NCI-H748 (cell line): ENCODE results near the gene CSH2.
"Not testable (repeated sequence)": the region's sequence is repeated elsewhere in the genome, so short reads cannot be mapped to it uniquely, and the experiment has no call there.

Source experiments
- DNase-seq: peaks from one replicate; lab custom pipeline; 2025; ENCODE audit not compliant: unreplicated experiment; lab: John Stamatoyannopoulos, UW

Gene CSH2

DNA sequence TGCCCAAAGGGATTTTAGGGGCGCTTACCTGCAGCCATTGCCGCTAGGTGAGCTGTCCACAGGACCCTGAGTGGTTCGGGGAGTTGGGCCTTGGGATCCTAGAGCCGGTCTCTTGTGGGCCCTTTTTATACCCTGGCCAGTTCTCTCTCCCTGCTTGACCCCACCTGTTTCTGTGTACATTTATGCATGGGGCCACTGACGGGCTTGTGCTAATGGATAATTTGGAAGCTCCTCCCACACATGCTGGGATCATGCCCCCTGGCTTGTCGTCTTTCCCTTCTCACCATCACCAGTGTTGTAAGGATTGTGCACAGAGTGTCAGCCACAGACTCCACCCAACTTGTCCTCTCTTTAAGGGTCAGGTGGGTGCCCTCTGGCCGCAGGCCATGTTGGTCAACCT, at the start of gene CSH2:
Gene CSH2 (minus strand): TSS at position 101 of the 400 bp plus-strand sequence. CDS start 63 bp downstream, at position 38.
- DNase-seq = not testable (repeated sequence)

DNA sequence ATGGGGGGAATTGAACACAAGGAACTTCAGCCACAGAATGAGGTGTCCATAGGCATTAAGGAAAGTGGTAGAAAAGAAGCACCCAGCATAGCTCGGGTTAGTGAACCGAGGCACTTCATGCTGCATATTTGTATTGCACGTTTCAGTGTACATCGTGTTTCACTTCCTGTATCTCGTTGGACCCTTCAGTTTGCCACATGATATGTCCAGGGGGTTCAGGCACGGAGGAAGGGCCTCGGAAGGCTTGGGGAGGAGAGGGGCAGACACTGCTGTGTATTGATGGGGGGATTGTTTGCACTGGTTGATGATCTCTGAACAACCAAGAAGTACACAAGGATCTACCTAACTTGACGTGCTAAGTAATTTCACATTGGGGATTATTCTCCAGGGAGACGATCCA, 48.9 kb upstream of the CSH2 start:
- not testable (repeated sequence) for DNase-seq

DNA sequence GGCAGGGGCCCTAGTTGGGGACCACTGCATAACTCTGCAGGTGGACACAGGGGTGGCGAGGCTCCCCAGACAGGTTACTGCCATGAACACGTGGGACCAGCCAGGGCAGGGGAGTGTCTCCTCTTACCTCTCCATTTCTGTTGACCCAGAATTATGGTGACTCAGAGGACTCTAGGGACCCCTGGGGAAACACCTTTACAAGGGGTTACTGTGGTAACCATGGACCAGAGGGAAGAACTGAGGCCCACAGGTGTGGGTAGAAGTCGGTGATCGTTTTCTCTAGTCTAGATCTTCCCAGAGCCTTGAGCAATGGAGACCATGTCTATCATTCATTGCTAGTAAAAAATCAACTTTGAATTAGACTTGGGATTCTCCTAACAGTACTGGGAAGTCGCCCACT, 47.3 kb upstream of the CSH2 start:
- not testable (repeated sequence) for DNase-seq

DNA sequence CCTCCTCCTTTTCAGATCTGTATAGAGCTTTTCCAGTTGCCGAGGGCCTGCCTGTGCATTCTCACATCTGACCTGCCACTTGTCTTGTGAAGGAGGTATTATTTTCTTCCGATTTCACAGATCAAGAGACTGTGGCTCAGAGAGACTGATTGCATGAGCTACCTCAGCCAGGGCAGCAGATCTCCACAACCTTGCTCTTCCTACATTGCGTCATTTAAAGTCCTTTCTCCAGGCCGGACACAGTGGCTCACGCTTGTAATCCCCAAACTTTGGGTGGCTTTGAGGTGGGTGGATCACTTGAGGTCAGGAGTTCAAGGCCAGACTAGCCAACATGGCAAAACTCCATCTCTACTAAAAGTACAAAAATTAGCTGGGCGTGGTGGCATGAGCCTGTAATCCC, 46.6 kb upstream of the CSH2 start:
- not testable (repeated sequence) for DNase-seq

DNA sequence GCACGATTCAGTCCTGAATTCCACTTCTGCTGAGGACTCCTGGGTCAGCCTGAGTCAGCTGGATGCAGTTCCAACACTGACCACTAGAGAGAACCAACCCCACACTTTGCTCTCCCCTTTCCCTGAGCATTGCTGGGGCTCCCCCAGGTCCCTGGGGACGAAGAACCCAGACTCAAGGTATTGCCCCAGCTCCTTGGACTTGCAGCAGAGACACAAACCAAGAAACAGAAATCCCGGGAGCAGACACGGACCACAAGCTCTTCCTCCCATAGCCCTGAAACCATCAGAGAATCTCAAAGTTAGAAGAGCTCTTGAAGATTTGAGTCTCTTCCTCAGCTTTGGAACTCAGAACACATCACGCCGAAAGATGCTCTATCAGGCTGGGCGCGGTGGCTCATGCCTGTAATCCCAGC, 45.8 kb upstream of the CSH2 start:
- peak; percentile 46 for DNase-seq

DNA sequence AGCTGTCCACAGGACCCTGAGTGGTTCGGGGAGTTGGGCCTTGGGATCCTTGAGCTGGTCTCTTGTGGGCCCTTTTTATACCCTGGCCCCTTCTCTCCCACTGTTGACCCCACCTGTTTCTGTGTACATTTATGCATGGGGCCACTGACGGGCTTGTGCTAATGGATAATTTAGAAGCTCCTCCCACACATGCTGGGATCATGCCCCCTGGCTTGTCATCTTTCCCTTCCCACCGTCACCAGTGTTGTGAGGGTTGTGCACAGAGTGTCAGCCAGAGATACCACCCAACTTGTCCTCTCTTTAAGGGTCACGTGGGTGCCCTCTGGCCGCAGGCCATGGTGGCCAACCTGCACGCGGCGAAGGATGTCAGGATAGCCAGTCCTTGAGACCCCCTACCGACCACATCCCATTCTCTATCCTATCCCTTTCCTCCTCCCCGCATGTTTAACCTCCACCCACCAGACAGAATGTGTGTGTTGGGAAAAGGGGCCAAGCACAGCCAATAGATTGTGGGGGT, 45.4 kb upstream of the CSH2 start, which contains the start of gene GH1:
Gene GH1 (minus strand): TSS at position 51 of the 517 bp plus-strand sequence. CDS start 63 bp downstream, outside the sequence.
- not testable (repeated sequence) for DNase-seq

DNA sequence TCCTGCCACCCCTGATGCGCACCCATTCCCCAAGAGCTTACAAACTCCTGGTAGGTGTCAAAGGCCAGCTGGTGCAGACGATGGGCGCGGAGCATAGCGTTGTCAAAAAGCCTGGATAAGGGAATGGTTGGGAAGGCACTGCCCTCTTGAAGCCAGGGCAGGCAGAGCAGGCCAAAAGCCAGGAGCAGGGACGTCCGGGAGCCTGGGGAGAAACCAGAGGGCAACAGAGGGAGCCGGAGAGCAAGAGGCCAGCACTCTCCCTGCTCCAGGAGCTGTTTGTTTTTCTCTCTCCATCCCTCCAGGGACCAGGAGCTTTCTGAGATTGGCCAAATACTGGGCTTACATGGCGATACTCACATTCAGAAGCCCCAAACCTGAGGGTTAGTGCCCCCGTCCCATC, 44.8 kb upstream of the CSH2 start:
- DNase-seq = no peak

DNA sequence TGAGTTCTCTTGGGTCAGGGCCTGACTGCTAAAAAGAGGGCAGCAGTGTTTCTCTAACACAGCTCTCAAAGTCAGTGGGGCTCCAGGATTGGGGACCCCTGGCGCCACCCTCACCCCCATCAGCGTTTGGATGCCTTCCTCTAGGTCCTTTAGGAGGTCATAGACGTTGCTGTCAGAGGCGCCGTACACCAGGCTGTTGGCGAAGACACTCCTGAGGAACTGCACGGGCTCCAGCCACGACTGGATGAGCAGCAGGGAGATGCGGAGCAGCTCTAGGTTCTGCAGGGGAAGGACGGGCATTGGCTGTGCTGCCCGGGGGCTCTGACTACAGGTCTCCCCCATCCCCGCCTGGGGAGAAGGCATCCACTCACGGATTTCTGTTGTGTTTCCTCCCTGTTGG, 44.2 kb upstream of the CSH2 start:
- no peak for DNase-seq

DNA sequence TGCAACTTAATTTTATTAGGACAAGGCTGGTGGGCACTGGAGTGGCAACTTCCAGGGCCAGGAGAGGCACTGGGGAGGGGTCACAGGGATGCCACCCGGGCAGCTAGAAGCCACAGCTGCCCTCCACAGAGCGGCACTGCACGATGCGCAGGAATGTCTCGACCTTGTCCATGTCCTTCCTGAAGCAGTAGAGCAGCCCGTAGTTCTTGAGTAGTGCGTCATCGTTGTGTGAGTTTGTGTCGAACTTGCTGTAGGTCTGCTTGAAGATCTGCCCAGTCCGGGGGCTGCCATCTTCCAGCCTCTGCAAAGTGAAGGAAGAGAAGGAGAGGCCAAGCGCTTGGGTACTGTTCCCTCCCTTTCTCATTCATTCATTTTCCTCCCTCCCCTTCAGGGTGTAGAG, 43.7 kb upstream of the CSH2 start:
- not testable (repeated sequence) for DNase-seq

DNA sequence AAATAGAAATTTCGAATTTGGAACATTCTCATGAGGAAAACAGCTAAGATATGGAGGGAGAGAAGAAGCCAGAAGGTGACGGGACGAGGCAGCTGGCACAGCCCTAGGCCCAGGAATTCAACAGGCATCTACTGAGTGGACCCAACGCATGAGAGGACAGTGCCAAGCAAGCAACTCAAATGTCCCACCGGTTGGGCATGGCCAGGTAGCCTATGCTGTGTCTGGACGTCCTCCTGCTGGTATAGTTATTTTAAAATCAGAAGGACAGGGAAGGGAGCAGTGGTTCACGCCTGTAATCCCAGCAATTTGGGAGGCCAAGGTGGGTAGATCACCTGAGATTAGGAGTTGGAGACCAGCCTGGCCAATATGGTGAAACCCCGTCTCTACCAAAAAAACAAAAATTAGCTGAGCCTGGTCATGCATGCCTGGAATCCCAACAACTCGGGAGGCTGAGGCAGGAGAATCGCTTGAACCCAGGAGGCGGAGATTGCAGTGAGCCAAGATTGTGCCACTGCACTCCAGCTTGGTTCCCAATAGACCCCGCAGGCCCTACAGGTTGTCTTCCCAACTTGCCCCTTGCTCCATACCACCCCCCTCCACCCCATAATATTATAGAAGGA, 43.2 kb upstream of the CSH2 start:
- DNase-seq = no peak

DNA sequence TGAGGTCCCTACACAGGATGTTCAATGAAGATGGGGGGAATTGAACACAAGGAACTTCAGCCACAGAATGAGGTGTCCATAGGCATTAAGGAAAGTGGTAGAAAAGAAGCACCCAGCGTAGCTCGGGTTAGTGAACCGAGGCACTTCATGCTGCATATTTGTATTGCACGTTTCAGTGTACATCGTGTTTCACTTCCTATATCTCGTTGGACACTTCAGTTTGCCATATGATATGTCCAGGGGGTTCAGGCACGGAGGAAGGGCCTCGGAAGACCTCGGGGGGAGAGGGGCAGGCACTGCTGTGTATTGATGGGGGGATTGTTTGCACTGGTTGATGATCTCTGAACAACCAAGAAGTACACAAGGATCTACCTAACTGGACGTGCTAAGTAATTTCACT, 42.3 kb upstream of the CSH2 start:
- not testable (repeated sequence) for DNase-seq

DNA sequence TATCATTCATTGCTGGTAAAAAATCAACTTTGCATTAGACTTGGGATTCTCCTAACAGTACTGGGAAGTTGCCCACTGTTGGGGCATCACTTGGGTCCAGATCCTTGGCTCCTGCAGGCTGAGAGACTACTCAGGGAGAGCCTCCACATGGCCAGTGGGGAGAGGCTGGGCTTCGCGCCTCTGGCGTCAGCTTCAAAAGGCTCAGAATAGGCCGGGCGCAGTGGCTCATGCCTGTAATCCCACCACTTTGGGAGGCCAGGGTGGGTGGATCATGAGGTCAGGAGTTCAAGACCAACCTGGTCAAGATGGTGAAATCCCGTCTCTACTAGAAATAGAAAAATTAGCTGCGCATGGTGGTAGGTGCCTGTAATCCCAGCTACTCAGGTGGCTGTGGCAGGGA, 41.0 kb upstream of the CSH2 start:
- DNase-seq = no peak

DNA sequence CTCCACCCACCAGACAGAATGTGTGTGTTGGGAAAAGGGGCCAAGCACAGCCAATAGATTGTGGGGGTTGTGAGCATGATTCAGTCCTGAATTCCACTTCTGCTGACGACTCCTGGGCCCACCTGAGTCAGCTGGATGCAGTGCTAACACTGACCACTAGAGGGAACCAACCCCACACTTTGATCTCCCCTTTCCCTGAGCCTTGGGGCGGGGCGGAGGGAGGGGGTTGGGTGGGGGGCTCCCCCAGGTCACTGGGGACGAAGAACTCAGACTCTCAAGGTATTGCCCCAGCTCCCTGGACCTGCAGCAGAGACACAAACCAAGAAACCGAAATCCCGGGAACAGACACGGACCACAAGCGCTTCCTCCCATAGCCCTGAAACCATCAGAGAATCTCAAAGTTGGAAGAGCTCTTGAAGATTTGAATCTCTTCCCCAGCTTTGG, 38.2 kb upstream of the CSH2 start:
- peak; percentile 13 for DNase-seq

DNA sequence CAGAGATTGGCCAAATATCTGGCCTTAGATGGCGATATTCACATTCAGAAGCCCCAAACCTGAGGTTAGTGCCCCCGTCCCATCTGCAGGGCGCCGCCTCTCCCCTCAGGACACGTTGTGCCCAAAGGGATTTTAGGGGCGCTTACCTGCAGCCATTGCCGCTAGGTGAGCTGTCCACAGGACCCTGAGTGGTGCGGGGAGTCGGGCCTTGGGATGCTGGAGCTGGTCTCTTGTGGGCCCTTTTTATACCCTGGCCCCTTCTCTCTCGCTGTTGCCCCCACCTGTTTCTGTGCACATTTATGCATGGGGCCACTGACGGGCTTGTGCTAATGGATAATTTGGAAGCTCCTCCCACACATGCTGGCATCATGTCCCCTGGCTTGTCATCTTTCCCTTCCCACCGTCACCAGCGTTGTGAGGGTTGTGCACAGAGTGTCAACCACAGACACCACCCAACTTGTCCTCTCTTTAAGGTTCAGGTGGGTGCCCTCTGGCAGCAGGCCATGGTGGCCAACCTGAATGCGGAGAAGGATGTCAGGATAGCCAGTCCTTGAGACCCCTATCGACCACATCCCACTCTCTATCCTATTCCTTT, 37.7 kb upstream of the CSH2 start, which contains the start of gene CSHL1:
Gene CSHL1 (minus strand): TSS at position 218 of the 595 bp plus-strand sequence. CDS start 62 bp downstream, at position 156.
- no peak for DNase-seq

DNA sequence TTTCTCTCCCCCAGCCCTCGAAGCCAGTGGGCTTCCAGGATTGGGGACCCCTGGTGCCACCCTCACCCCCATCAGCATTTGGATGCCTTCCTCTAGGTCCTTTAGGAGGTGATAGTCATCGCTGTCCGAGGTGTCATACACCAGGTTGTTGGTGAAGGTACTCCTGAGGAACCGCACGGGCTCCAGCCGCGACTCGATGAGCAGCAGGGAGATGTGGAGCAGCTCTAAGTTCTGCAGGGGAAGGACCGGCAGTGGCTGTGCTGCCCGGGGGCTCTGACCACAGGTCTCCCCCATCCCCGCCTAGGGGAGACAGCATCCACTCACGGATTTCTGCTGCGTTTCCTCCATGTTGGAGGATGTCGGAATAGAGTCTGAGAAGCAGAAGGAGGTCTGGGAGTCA, 36.6 kb upstream of the CSH2 start:
- no peak for DNase-seq

DNA sequence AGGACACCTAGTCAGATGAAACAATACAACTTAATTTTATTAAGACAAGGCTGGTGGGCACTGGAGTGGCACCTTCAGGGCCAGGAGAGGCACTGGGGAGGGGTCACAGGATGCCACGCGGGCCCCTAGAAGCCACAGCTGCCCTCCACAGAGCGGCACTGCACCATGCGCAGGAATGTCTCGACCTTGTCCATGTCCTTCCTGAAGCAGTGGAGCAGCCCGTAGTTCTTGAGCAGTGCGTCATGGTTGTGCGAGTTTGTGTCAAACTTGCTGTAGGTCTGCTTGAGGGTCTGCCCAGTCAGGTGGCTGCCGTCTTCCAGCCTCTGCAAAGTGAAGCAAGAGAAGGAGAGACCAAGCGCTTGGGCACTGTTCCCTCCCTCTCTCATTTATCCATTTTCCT, 36.1 kb upstream of the CSH2 start:
- not testable (repeated sequence) for DNase-seq

DNA sequence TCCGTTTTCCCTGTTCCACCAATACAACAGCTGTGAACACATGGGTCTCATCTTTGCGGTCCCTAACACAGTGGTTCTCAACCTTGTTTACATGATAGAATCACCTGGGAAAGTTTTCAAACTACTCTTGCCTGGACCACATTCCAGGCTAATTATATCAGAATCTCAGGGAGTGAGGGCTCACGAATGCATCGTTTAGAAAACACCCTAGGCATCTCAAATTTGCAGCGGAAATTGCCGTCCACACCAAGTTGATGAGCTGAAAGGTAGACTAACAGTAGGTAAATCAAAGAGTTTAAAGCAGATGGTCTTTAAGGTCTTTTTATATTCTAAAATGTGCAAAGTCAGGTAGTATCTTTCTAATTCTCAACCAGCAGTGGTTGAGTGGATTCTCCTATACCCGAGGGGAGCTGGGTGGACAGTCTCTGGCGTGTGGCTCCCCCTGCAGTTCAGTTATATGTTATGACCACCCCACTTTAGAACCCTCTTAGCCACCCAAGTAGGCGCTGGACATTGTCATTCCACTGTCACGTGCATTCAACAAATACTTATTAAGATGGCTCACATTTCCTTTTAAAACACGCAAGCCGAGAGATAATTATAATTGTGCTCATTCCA, 33.8 kb upstream of the CSH2 start:
- peak; percentile 33 for DNase-seq

DNA sequence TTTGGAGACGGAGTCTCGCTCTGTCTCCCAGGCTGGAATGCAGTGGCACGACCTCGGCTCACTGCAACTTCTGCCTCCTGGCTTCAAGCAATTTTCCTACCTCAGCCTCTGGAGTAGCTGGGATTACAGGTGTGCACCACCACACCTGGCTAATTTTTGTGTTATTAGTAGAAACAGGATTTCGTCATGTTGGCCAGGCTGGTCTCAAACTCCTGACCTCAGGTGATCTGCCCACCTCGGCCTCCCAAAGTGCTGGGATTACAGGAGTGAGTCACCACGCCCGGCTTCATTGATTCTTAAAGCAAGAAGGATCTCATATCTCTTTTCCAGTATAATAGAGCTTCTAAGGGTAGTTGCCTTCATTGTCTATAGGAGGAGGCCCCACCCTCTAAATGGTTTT, 31.3 kb upstream of the CSH2 start:
- not testable (repeated sequence) for DNase-seq

DNA sequence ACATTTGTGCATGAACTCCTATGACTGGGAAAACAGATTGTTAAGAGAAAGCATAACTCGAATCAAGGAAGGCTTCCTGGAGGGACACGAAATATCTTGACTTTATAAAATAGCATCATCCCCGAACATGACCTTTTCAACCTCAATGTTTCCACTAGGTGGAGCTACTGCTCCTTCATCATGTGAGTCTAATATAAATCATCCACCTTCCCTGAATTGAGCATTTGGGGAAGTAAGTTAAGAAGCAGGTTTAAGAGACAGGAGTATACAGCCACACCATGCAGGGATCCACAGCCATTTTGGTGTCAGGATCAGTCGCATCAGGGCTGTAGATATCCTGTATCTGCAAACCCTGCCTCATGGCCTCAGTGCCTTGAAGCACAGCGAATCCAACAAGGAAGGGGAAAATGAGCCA, 30.3 kb upstream of the CSH2 start:
- peak; percentile 5 for DNase-seq

DNA sequence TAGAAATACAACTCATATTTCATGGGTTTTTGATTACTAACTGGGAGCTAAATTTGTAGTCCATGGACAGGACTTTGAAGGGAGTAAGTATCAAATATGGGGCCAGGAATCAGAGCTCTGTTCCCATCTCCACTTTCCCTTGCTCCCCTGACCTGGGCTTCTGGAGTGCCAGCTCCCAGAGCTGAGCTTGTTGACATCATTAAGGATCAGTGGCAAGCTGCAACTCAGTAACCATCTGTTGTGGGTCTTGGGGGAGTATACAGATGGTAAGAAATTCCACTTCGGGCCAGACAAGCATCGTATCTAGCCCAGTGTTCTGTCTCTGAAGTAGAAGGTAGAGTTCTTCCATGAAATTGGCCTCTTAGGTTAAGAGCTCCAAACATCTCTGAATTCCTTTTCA, 28.5 kb upstream of the CSH2 start:
- not testable (repeated sequence) for DNase-seq

DNA sequence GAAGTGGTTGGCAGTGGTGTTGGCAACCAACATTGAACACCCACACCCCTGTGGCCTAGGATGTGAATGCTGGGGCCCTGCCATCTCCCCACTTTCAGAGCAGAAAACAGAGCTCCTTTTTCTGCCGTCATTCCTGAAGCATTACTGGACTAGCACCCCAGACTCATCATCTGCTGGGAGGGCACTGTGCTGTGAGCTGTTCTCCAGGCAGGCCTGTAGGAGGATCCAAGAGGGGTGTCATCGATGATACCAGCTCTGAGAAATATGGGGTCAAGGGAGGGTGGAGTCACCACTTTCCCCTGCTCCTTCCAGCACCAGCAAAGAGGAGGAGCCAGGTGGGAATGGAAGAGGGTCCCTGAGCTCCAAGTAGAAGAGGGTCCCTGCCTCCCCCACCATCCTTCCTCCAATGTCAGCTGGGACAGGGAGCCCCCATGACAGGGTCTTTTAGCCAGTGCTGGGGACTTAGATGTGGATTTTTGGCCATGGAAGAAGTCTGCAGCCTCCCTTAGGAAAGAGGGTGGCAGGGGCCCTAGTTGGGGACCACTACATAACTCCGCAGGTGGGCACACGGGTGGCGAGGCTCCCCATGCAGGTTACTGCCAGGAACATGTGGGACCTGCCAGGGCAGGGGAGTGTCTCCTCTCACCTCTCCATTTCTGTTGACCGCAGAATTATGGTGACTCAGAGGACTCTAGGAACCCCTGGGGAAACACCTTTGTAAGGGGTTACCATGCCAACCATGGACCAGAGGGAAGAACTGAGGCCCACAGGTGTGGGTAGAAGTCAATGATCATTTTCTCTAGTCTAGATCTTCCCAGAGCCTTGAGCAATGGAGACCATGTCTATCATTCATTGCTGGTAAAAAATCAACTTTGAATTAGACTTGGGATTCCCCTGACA, 25.7 kb upstream of the CSH2 start:
- DNase-seq = peak; percentile 14
